SH-SY5Y (cell line): ENCODE results near the gene AZIN2.

Experiments
- GATA2 ChIP-seq: IDR thresholded peaks from 2 replicates; pipeline ENCODE4 v1.6.1; 2011; ENCODE audit warnings: mild to moderate bottlenecking, low read depth, low read length
- GATA3 ChIP-seq: IDR thresholded peaks from 2 replicates; pipeline ENCODE4 v1.6.1; 2011; ENCODE audit warnings: low read depth, mild to moderate bottlenecking, low read length, moderate library complexity

- TF ChIP-seq GATA2 (no peak), GATA3 (no peak)
These were observed 47.8 kb downstream of the AZIN2 start for GRCh38 chr1:33128781-33129180.
